Measurements from ENCODE around the gene SPEF2.
A peak's percentile ranks its signal among the peaks of the same experiment; 100 is the strongest.
"Not testable (repeated sequence)": the region's sequence is repeated elsewhere in the genome, so short reads cannot be mapped to it uniquely, and the experiment has no call there.

Gene SPEF2

GRCh38 chr5:35853631-35854030 lies 236.0 kb downstream of the SPEF2 start:
- peak; percentile 40 for DNase-seq (ENCODE audit: low read depth, low spot score)

DNA sequence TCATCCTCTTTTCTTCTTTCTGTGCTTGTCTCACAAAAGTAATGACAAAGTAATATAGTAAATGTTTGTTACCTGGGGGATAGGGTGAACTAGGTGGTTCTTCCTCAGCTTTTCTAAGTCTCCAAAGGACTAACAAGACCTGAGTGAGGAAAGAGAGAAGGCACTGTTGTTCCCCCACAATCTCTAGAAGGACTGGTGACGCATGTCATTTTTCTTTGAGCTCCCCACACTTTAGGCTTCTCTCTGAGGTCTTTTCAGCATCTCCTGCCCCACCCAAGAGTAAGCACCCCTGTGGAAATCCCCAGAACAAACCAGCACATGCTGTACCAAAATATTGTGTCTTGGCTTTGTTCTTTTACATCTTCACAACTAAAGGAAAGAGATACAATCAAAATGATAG lies 236.6 kb downstream of the SPEF2 start:
- DNase-seq (ENCODE audit: low read depth, low spot score), result peak; percentile 32

DNA sequence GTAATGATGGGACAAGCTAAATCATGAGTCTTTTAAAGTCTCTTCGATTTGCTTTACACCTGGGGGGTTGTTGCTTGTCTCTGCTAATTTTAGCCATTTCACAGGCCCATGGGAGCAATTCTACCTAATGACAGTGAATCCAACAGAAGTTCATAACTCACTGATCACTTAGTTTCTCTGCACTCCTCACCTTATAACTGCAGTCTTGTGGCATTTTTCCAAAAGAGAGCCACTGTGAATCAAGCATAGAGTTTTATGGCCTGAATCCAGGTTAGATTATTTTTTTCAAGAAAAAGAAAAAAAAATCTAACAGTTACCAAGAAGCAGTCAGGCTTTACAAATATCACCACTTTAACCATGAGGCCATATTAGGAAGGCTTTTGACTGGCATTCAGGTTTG lies 237.5 kb downstream of the SPEF2 start:
- DNase-seq (ENCODE audit: low read depth, low spot score), result no peak

GRCh38 chr5:35856186-35856764 lies 238.6 kb downstream of the SPEF2 start:
- not testable (repeated sequence) for DNase-seq (ENCODE audit: low read depth, low spot score)

- DNase-seq (ENCODE audit: low read depth, low spot score), result no peak
These were observed 239.2 kb downstream of the SPEF2 start, which contains the start of gene IL7R for GRCh38 chr5:35856765-35857351. IL7R (plus strand) TSS chr5:35856891; CDS start chr5:35856978, 87 bp downstream.

GRCh38 chr5:35857606-35858205 lies 240.0 kb downstream of the SPEF2 start:
- DNase-seq (ENCODE audit: low read depth, low spot score), result no peak

GRCh38 chr5:35859101-35859661 lies 241.5 kb downstream of the SPEF2 start:
- DNase-seq (ENCODE audit: low read depth, low spot score), result no peak

GRCh38 chr5:35860686-35861085 lies 243.0 kb downstream of the SPEF2 start:
- no peak for DNase-seq (ENCODE audit: low read depth, low spot score)

GRCh38 chr5:35861718-35862117 lies 244.1 kb downstream of the SPEF2 start:
- DNase-seq (ENCODE audit: low read depth, low spot score), result no peak

DNA sequence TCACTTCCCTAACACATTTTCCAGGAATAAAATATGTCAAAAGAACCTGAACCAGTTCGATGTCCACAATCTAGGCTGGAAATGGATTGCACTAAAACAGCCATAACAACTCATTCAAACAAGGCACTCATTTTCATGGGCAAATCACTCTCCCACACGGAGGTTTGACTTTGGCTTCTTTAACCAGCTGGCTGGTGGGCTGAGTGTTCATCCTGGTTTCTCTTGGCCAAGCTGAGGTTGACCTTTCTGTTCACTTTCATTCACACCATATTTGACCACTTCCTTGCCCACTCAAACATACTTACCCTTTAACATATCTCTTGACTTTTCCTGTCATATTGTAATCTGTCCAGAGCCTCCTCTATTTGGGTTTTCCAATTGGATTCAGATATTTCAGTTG lies 244.5 kb downstream of the SPEF2 start:
- DNase-seq (ENCODE audit: low read depth, low spot score), result no peak

DNA sequence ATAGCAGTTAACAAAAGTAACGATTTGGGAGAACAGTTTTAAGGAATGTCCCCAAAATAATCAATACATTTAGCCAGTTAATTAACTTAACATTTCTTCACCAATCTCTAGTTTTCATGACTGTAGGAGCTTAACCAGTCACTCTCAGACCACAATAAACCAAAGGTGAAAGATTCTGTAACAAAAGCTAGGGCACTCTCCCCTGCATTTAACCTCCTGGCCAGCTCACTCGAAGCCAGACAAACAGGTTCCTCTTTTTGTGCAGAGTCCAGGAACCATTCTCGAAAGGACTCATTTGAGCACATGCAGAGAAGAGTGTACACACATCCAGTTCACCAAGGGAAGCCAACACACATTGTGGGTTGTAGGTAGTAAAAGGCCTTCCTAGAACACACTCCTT lies 245.5 kb downstream of the SPEF2 start:
- no peak for DNase-seq (ENCODE audit: low read depth, low spot score)
